HUDEP-2 (cell line): ENCODE results near the gene AKAP10.
"Not testable (repeated sequence)": the region's sequence is repeated elsewhere in the genome, so short reads cannot be mapped to it uniquely, and the experiment has no call there.

Source experiments
- DNase-seq, 76 experiments: peaks; one replicate each; lab custom pipeline; 2025; ENCODE audit not compliant: unreplicated experiment in 76 of 76; lab: John Stamatoyannopoulos, UW

AKAP10 gene

DNA sequence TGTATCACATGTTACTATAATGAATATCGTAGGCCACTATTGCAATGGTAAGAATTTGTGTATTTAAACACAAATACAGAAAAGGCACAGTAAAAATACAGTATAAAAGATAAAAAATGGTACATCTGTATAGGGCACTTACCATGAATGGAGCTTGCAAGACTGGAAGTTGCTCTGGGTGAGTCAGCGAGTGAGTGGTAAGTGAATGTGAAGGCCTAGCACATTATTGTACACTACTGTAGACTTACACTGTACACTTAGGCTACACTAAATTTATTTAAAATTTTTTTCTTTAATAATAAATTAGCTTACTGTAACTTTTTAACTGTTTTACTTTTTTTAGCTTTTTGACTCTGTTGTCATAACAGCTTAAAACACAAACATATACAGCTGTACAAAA lies 42.5 kb downstream of the AKAP10 start:
- DNase-seq = no peak

DNA sequence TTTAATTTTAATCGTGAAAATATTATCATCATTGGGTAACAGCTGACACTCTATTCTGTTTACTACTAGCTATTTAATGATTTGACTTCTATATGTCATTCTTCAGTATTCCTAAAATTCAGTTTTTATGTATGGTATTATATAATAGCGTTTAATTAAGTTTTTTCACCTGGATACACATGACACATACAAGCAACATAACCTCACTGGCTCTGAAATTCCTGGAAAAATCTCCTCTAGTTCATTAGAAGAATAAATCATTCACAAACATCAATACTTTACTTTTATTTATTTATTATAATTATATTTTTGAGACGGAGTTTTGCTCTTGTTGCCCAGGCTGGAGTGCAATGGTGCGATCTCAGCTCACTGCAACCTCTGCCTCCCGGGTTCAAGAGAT lies 44.0 kb downstream of the AKAP10 start:
- DNase-seq = no peak

DNA sequence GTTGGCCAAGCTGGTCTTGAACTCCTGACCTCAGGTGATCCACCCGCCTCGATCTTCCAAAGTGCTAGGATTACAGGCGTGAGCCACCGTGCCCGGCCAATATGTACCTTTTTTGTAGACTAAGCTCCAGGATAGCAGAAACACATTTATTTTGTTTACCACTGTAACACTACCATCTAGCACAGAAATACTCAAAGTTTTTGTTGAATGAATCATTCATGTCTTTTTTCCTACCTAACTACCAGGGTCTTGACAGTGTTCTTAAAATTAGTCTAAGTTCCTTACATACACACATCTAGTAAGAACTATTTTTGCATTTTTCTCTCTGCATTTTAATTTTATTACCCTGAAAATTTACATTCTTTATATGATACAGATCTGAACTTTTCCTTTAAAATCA lies 44.4 kb downstream of the AKAP10 start:
- DNase-seq = no peak

DNA sequence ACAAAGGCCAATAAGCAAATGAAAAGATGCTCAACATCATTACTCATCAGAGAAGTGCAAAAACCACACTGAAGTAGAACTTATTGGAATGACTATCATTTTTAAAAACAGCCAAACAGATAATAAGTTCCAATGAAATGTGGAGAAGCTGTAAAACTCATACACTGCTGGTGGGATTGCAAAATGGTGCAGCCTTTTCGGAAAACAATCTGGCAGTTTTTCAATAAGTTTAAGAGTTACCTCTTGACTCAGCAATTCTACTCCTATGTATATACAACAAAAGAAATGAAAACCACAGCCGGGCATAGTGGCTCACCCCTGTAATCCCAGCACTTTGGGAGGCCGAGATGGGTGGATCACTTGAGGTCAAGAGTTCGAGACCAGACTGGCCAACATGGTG lies 49.3 kb downstream of the AKAP10 start:
- DNase-seq = no peak

DNA sequence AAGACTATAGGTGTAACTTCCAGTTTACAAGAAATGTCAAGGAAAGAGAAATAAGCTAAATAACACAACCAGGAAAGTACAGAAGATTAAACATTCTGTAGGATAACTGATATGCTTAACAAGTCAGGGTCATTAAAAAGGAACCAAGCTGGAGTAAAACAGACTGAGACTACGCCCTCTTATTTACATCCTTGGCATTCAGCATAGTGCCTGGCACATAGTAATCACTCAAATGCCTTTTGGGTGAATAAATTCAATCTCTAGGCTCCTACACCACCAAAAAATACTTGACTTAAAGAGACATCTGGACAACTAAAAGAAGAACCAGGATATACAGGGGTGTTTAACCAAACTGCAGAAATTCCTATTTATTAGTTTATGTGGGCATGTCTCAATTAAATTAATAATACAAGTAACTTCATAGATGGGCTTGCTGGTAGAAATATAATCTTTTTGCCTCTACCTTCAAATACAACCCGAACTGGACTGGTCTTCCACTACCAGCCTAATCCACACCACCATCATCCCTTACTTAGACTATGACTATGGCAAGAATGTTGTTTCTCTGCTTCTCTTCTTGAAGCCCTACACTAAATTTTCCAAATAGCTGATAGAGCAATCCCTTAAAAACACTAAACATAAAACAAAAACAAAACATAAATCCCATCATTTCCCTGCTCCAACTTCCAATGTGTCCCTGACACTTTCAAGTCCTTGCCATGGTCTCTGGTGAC lies 62.2 kb downstream of the AKAP10 start:
- no peak for DNase-seq

DNA sequence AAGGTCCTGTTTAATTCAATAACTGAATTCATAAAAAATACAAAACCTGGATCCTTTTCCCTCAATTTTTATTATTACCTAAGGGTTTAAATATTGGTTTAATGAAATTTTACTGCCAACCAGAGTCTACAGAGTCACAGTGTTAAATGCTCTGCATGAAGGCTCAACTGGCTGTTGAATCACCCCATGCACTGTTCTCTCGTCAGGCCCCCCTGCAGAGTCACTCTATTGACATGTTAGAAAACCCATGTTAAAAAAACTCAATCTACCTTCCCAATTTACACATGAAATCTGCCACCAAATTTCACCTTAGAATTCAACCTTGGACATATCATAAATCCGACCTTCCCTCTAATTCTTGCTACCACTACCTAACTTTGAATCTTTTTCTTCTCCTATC lies 66.6 kb downstream of the AKAP10 start:
- no peak for DNase-seq

DNA sequence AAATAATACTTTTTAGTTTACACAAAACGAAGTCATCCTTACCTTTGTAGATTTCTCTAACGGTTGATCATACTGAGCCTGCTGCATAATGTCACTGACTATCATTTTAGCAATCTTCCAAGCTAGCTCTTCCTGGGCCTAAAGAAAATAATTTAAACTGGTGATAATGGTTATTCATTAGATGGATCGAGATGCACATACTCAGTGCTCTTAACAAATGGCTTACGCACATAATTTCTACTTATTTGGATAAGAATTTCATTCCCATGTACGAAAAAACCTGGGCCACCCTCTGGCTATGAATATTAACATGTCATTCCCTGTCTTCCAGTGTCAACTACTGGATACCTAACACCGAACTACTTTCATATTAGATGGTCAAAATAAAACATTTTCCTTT lies 68.5 kb downstream of the AKAP10 start:
- DNase-seq = no peak

DNA sequence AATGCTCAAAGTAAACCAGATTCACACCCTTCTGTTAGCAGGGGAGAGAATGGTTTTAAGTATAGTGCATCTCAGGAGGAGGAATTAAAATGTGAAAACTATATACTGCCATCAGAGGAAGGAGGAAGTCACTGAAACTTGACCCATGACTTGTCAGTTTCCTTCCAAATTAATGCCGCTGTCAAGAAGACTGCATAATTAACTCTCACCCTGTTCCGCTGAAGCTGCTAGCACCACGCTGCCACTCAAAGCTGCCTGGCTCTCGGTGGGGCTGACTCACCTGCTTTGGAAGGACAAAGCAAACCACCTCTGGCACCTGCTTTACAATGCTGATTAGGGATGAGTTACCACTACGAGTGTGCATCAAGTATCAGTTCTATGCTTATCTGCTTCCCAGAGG lies 72.1 kb downstream of the AKAP10 start:
- DNase-seq = no peak

DNA sequence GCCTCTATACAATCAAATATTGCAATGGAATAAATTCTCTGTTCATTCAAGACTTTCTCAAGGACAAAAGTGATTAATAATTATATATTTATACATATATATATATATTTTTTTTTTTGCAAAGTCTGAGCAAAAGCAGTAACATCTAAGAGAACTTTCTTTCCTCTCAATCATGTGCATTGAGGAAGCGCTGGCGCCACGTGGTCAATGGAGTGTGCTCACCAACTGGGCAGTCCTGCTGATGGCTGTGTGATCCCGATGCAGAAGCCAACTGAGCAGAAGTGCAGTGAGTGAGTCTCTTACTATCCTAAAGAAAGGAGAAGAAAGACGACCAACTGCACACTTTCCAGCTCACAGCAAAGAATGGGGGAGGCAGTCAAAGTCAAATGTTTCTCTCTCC lies 72.7 kb downstream of the AKAP10 start:
- DNase-seq = no peak

DNA sequence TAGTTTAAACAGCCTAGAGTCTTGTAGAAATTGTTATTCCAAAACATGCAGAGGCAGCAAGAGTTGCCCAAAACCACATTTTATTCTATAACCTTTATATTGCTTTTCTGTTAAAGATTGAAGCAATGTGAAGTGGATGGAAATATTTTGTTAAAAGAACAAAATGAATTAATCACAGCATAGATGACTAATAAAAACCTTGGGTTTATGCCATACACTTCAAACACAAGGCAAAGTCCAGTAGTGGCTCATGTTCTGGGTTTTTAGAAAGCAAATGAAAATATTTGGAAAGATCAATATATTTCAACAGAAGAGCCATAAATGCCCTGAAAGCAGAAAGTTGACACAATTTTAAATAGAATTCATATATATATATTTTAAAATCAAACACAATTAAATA lies 73.2 kb downstream of the AKAP10 start:
- DNase-seq = no peak

DNA sequence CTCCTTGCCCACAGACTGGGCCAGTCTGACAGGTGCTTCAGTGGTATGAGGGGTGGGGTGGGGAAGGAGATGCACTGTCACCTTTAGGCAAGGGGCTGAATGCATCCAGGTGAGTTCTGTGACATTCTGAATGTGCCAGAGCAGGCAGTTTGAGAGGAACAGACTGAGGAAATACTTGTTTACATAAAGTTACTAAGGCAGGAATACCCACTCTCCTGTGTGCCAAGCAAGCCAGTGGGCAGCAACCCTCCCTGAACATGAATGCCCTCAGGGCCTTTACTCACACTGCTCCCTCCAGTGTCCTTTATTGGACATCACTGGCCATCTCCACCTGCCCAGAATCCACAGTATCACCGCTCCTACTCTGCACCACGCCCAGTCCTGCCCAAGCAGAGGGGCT lies 76.8 kb downstream of the AKAP10 start:
- DNase-seq = no peak

DNA sequence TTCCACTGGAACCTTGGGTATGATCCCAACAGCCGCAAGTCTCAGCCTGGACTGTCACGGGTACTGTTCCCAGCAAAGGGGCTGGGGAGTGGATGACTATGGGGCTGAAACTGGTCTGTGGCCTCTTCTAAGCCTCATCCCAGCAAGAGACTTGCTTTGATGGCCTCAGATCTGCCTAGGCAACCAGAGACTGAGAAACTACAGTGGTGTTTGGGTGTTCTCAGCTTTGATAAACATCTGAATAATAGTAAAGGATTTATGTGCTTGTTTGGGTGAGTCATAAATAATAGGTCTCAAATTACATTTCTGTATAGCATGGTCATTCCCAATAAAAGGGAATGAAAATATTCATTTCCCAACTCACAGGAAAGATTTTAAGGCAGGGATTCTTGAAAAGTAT lies 79.7 kb downstream of the AKAP10 start:
- DNase-seq = no peak

DNA sequence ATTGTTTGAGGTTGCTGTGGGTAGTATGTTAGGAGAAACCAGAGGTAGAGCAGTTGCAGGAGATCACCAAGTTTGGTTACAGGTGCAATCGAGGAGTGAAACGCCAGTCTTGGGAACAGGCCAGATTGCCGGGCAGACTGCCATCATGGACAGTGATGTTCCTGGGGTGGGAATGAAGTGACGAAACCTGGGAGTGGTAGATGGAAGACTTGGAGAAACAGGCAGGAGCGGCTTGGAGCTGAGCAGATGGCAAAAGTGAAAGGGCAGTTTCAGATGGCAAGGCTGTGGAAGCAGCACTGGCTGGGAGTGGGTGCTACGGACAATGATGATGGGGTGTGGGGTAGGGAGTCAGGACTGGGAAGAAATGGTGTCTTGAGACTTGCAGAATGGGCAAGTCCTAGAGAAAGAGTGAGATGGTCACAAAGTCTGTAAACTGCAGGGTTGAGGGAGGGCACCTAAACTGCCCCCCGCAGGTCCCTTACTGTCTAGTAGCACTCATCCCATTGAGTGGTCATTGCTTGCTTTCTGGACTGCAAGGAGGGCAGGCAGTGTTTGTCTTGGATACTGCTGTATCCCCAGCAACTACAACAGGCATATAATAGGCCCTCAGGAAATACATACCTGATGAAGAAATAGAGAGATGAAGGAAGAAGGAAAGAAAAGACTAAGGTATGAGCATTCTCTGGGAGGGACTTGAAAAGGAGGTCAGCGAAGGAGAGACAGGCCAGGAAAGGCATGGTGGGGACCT lies 80.4 kb downstream of the AKAP10 start:
- no peak for DNase-seq

DNA sequence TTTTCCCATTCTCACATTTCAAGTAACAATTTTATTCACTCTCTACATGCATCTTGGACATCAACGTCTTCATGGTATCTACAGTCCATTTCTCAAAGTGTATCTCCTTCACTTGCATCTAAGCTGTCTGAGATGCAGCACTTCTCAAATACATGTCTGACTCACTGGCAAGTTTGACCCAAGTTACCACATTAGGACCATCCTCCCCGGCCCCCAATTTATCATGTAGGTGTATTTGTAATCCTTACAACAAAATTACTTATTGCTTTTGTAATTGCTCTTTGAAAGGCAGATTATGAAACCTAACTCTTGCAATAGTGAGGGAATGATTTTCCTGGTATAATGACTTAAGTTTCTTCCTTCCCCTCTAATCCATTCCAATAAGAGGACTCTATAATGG lies 80.9 kb downstream of the AKAP10 start:
- no peak for DNase-seq

DNA sequence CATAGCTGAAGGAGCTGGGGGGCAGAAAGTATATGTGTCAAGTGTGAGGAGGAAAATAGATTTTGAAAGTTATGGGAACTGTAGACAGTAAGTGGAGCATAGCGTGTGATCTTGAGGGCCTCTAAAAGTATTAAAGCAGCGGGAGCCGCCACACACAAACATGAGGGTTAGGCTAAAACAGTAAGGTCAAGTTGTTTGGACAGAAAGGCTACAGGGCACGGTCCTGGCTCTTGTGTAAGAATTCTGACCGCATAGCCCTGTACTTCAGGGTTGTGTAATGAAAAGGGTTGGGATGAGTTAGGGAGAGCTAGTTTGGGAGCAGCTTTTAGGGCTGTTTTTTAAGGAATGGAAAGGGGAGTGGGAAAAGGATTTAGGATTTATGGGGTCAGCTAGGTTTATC lies 87.1 kb downstream of the AKAP10 start:
- DNase-seq = not testable (repeated sequence)

DNA sequence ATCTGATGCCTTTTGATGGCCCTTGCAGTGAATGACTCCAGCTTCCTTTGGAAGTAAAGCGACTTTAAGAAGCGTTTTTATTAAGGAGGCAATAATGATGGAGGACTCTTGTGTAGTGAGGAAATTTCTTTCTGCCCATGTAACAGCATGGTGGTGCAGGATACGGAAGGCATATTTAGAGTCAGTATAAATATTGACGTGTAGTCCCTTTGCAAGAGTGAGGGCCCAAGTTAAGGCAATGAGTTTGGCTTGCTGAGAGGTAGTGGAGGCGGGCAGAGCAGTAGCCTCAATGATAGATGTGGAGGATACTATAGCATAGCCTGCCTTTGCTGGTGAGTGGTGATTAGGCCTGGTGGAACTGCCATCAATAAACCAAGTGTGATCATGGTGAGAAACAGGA lies 87.6 kb downstream of the AKAP10 start:
- not testable (repeated sequence) for DNase-seq

DNA sequence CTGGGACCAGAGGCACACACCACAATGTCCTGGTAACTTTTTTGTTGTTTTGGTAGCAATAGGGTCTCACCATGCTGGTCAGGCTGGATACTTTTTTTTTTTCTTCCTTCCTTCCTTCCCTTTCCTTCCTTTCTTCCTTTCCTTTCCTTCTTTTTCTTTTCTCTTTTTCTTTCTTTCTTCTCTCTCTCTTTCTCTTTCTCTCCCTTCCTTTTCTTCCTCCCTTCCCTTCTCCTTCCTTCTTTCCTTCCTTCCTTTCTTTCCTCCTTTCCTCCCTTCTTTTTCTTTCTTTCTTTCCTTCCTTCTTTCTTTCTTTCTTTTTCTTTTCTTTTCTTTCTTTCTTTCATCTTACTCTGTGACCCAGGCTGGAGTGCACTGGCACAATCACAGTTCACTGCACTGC lies 91.5 kb downstream of the AKAP10 start:
- no peak for DNase-seq

DNA sequence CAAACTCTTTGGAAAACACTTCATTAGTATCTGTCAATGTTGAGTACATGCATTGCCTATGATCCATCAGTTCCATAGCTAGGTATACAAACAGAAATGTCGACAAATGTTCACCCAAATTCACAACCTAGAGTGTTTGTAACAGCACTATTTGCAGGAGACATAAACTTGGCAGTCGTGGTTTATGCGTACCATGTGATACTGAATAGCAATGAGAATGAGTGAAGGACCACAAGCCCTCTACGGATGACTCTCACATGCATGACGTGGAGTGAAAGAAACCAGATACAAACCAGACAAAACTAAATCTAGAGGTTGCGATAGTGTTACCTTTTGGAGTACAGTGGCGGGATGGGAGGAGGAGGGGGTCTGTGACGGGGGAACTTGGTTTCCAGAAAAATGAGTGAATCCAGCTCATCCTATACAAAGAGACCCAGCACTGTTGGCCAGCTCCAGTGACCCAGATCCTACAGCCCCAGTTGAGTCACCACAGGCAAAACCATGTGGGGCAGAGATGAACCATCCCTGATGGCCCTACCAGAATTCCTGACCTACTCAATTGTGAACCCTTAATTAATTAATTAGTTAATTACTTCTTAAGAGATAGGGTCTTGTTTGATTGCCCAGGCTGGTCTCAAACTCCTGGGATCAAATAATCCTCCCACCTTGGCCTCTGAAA lies 94.0 kb downstream of the AKAP10 start:
- DNase-seq = peak in 1 of 76 experiments; percentile 1

DNA sequence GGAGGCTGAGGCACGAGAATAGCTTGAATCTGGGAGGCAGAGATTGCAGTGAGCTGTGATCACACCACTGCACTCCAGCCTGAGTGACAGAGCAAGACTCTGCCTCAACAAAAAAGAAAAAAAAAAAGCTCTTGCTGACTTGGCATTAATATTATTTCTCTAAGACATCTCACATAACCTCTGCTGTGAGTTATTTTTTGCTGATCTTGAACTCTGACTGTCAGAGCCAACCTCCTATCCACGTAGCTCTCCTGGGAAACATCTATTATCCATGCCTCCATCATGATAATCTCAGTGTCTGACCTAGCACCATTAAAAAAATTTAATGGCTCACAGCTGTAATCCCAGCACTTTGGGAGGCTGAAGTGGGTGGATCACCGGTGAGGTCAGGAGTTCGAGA lies 97.2 kb downstream of the AKAP10 start:
- no peak for DNase-seq

DNA sequence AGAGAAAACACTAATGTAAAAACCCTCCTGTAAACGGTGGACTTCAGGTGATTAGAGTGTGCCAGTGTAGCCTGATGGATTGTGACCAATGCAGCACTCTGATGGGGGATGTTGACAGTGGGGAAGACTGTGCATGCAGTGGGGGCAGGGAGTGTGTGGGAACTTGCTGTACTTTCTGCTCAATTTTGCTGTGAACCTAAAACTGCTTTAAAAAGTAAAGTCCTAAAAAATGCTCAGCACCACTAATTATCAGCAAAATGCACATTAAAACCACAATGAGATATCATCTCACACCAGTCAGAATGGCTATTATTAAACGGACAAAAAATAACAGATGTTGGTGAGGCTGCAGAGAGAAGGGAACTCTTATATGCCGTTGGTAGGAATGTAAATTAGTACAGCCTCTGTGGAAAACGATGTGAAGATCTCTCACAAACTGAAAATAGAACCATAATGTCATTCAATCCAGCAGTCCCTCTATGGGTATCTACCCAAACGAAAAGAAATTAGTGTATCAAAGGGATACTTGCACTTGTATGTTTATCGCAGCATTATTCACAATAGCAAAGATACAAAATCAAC lies 100.2 kb downstream of the AKAP10 start:
- DNase-seq = peak in 3 of 76 experiments; percentile 3 to 32 (median 26)

DNA sequence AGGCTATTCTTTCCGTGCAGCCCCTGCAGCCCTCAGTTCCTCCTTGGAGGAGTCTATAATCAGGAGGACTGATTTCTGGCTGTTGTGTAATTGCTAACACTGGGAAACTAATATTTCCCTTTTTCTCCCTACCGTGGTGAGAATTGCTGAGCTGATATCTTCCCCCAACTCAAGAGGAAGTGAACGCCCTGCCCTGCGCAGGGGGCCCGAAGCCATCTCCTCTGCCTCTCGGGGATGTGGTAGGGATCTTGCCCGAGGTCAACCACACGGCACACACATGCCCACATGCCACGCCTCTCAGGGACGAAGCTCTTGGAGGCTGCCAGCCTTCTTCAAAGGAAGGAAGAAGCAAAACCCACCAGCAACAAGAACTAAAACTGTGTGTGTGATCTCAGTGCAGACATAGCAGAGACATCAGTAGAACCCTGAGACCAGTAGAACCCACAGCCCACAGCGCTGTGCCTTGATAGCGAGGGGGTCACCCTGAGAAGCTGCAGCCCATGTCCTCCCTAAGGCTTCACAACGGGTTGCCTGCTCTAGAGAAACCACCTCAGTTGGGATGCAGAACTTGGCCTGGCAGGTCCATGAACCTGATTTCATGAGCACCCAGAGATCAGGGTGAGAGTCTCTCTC lies 101.0 kb downstream of the AKAP10 start:
- peak in 1 of 76 experiments; percentile 21 for DNase-seq
